ENCODE results near the gene ZMYND8. TPM values are rescaled to one million over a fixed set of nuclear protein-coding genes. Genes with fewer than 3 reads are reported as not detected.

ZMYND8 gene
- polyA plus RNA-seq, 1 donor from 2014 or later: 16.8 TPM

DNA sequence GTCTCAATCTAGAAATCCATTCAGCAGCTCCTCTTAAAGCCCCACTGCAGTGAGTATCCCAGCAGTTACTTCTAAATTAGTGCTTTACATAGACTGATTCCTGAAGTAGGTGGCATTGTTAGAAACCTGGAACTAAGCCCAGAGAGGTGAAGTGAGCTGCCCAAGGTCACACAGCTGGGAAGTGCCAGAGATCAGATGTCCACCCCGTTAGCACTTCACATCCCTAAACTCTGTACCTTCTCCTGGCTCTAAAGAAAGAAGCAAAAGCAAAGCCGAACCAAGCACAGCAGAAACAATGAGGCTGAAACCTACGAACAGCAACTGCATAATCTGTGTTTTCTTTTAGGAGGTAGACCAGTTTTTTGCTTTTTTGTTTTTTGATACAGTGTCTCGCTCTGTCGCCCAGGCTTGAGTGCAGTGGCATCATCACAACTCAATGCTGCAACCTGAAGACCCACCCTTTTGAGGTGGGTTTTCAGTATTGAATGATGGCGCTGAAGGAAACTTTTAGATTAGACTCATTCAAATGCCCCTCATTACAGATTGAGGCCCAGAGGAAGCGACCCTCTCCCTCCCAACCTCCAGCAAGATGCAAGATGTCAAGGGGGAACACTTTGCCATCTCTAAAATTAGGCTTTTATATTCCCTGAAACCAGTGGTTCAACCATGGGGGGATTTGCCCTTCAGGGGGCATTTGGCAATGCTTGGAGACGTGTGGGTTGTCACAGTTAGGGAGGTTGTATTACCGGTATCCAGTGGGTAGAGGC, 3.2 kb upstream of the ZMYND8 start:
- H4K20me1 ChIP-seq (ENCODE audit: insufficient read depth): no peaks in the 10 kb centered on the region
- peak overlapping the region; percentile 29 for H2AFZ ChIP-seq (ENCODE audit: low read depth, low read length)
- no peaks in the 10 kb centered on the region for H3K27me3 ChIP-seq (ENCODE audit: insufficient read depth, low read depth, low read length)
- TF ChIP-seq SMC3 (conservative IDR thresholded peaks at IDR 0.05; ENCODE audit: poor library complexity) (no peak), MXI1 (conservative IDR thresholded peaks at IDR 0.05; ENCODE audit: poor library complexity, severe bottlenecking) (no peak), EZH2 (IDR thresholded peaks at IDR 0.05; ENCODE audit: borderline replicate concordance, insufficient read depth, low read length, poor library complexity, severe bottlenecking) (no peak)
- peak overlapping the region; percentile 99 for H3K27ac ChIP-seq (ENCODE audit: low read length)
- no peak overlapping the region for H3K4me3 ChIP-seq (ENCODE audit: low read length)
- H3K4me2 ChIP-seq (ENCODE audit: low read length): no peak overlapping the region
- peak overlapping the region; percentile 82 for H3K9ac ChIP-seq (ENCODE audit: low read length)
- no peaks in the 10 kb centered on the region for H3K36me3 ChIP-seq (ENCODE audit: insufficient read depth, low read length)
- H3K9me3 ChIP-seq (ENCODE audit: low read length): no peaks in the 10 kb centered on the region
- H3F3A ChIP-seq (ENCODE audit: insufficient read depth, low read length, poor library complexity, severe bottlenecking): peaks cover 7% of the 10 kb centered on the region
- H3K79me2 ChIP-seq (replicated peaks; ENCODE audit: insufficient read depth, low read length): peaks cover 16% of the 10 kb centered on the region
- no peaks in the 10 kb centered on the region for H3K9me2 ChIP-seq (ENCODE audit: insufficient read depth, low read length)

DNA sequence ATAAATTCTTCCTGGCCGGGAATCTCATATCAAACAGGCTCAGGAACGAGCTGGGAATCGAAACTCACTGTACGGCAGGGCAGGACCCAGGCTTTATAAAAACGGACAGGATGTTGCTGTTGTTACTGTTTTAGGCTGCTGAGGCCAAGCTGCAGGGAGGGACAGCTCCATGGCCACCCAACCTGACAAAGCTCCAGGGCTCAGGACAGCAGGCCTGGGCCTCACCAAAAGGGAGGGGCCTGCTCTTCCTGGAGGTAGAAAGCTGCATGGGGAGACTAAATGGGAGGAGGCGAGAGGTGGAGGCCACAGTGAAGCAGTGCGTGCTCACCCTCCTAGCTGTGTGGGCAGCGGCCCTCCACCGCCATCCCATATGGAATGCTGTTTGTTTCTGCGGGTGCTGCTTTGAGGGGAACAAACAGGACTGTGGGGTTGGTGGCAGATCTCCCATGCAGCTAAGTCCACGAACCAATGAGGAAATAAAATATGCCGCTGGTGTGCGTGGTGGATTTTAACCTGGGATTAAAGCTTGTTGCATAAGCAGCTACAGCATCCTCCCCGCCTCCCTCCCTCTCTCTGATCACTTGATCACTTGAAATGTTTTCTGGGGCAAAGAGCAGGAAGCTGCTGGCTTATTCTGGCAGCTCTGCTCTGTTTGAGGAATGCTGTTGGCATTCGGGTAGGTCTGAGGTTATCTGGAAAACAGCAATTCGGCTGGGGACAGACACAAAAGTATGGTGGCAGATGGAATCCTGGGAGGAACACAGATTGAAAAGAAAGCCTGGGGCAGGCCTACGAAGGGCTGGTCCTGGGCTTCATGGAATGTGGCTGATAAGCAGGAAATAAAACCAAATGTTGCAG, 2.4 kb upstream of the ZMYND8 start:
- peak overlapping the region; percentile 82 for H3K9ac ChIP-seq (ENCODE audit: low read length)
- H2AFZ ChIP-seq (ENCODE audit: low read depth, low read length): peak overlapping the region; percentile 29
- no peak overlapping the region for H3K4me3 ChIP-seq (ENCODE audit: low read length)

DNA sequence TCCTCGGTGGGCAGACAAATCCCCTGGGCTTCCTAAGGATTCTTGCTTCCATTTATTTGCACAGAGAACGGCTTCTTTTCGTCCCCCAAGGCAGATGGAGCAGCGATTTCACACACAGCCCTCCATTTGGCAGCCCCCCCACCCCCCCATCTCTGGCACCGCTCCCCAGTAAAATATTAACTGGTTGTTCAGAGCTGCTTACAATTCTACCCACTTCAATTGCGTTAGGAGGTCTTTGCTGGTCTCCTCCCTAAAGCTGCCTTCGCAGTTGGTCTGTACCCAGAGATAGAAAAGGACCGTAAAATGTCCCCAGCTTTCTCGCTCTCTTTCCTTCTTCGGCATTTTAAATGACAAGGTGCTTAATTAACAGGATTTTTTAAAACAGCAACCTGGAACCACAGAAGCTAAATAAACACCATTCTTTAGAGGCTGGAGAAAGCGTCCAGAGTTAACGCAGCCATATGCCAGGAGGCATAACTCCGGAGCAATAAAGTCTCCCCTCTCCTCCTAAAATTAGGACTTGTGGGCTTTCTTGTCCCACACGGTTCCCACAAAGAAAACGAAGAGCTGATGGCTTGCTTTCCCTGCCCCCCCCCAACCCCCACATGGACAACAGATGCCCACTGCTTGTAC, 1.7 kb upstream of the ZMYND8 start:
- Histone ChIP-seq H3K4me2 (ENCODE audit: low read length) (no peak overlapping the region), H3K4me3 (ENCODE audit: low read length) (peak overlapping the region; percentile 58), H3K79me2 (replicated peaks; ENCODE audit: insufficient read depth, low read length) (peaks cover 32% of the 10 kb centered on the region)
- TF ChIP-seq MXI1 (conservative IDR thresholded peaks at IDR 0.05; ENCODE audit: poor library complexity, severe bottlenecking): no peak
- no peak for TF ChIP-seq EP300 (conservative IDR thresholded peaks at IDR 0.05; ENCODE audit: poor library complexity, severe bottlenecking)
- no peak for TF ChIP-seq RAD21 (conservative IDR thresholded peaks at IDR 0.05)
- TF ChIP-seq TAF1 (IDR thresholded peaks at IDR 0.05; ENCODE audit: low read depth): no peak
- TF ChIP-seq, protein P1, sequence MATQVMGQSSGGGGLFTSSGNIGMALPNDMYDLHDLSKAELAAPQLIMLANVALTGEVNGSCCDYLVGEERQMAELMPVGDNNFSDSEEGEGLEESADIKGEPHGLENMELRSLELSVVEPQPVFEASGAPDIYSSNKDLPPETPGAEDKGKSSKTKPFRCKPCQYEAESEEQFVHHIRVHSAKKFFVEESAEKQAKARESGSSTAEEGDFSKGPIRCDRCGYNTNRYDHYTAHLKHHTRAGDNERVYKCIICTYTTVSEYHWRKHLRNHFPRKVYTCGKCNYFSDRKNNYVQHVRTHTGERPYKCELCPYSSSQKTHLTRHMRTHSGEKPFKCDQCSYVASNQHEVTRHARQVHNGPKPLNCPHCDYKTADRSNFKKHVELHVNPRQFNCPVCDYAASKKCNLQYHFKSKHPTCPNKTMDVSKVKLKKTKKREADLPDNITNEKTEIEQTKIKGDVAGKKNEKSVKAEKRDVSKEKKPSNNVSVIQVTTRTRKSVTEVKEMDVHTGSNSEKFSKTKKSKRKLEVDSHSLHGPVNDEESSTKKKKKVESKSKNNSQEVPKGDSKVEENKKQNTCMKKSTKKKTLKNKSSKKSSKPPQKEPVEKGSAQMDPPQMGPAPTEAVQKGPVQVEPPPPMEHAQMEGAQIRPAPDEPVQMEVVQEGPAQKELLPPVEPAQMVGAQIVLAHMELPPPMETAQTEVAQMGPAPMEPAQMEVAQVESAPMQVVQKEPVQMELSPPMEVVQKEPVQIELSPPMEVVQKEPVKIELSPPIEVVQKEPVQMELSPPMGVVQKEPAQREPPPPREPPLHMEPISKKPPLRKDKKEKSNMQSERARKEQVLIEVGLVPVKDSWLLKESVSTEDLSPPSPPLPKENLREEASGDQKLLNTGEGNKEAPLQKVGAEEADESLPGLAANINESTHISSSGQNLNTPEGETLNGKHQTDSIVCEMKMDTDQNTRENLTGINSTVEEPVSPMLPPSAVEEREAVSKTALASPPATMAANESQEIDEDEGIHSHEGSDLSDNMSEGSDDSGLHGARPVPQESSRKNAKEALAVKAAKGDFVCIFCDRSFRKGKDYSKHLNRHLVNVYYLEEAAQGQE (IDR thresholded peaks at IDR 0.05; ENCODE audit: borderline replicate concordance): no peak
- TF ChIP-seq, protein P2, sequence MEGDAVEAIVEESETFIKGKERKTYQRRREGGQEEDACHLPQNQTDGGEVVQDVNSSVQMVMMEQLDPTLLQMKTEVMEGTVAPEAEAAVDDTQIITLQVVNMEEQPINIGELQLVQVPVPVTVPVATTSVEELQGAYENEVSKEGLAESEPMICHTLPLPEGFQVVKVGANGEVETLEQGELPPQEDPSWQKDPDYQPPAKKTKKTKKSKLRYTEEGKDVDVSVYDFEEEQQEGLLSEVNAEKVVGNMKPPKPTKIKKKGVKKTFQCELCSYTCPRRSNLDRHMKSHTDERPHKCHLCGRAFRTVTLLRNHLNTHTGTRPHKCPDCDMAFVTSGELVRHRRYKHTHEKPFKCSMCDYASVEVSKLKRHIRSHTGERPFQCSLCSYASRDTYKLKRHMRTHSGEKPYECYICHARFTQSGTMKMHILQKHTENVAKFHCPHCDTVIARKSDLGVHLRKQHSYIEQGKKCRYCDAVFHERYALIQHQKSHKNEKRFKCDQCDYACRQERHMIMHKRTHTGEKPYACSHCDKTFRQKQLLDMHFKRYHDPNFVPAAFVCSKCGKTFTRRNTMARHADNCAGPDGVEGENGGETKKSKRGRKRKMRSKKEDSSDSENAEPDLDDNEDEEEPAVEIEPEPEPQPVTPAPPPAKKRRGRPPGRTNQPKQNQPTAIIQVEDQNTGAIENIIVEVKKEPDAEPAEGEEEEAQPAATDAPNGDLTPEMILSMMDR (IDR thresholded peaks at IDR 0.05; ENCODE audit: poor library complexity, severe bottlenecking): no peak
- no peak for TF ChIP-seq EZH2 (IDR thresholded peaks at IDR 0.05; ENCODE audit: borderline replicate concordance, insufficient read depth, low read length, poor library complexity, severe bottlenecking)

More for the DNA sequence above, 2.4 kb upstream of the ZMYND8 start:
- Histone ChIP-seq H4K20me1 (ENCODE audit: insufficient read depth) (no peaks in the 10 kb centered on the region), H3K27me3 (ENCODE audit: insufficient read depth, low read depth, low read length) (no peaks in the 10 kb centered on the region), H3K9me3 (ENCODE audit: low read length) (no peaks in the 10 kb centered on the region), H3F3A (ENCODE audit: insufficient read depth, low read length, poor library complexity, severe bottlenecking) (peaks cover 7% of the 10 kb centered on the region), H3K27ac (ENCODE audit: low read length) (peak overlapping the region; percentile 99), H3K4me2 (ENCODE audit: low read length) (no peak overlapping the region), H3K9me2 (ENCODE audit: insufficient read depth, low read length) (no peaks in the 10 kb centered on the region), H3K36me3 (ENCODE audit: insufficient read depth, low read length) (no peaks in the 10 kb centered on the region), H3K79me2 (replicated peaks; ENCODE audit: insufficient read depth, low read length) (peaks cover 25% of the 10 kb centered on the region)
- peak; percentile 15 for TF ChIP-seq TAF1 (IDR thresholded peaks at IDR 0.05; ENCODE audit: low read depth)
- TF ChIP-seq EP300 (conservative IDR thresholded peaks at IDR 0.05; ENCODE audit: poor library complexity, severe bottlenecking): no peak
- no peak for TF ChIP-seq SMC3 (conservative IDR thresholded peaks at IDR 0.05; ENCODE audit: poor library complexity)
- TF ChIP-seq, protein P2 (IDR thresholded peaks at IDR 0.05; ENCODE audit: poor library complexity, severe bottlenecking): no peak
- no peak for TF ChIP-seq EZH2 (IDR thresholded peaks at IDR 0.05; ENCODE audit: borderline replicate concordance, insufficient read depth, low read length, poor library complexity, severe bottlenecking)
- TF ChIP-seq MXI1 (conservative IDR thresholded peaks at IDR 0.05; ENCODE audit: poor library complexity, severe bottlenecking): no peak

More for the DNA sequence above, 1.7 kb upstream of the ZMYND8 start:
- Histone ChIP-seq H2AFZ (ENCODE audit: low read depth, low read length) (peak overlapping the region; percentile 77), H3K9me2 (ENCODE audit: insufficient read depth, low read length) (no peaks in the 10 kb centered on the region), H3K27ac (ENCODE audit: low read length) (peak overlapping the region; percentile 99), H3K9me3 (ENCODE audit: low read length) (no peaks in the 10 kb centered on the region), H3K9ac (ENCODE audit: low read length) (peak overlapping the region; percentile 82), H4K20me1 (ENCODE audit: insufficient read depth) (no peaks in the 10 kb centered on the region), H3K27me3 (ENCODE audit: insufficient read depth, low read depth, low read length) (no peaks in the 10 kb centered on the region), H3F3A (ENCODE audit: insufficient read depth, low read length, poor library complexity, severe bottlenecking) (peaks cover 7% of the 10 kb centered on the region), H3K36me3 (ENCODE audit: insufficient read depth, low read length) (no peaks in the 10 kb centered on the region)
